ENCODE results near the gene FOXP3. TPM values are rescaled to one million over a fixed set of nuclear protein-coding genes. Genes with fewer than 3 reads are reported as not detected.

FOXP3 gene
- total and polyA plus RNA-seq, 5 donors: 0.05 to 0.28 (median 0.09) TPM; not detected in 2

Other genes starting within 250 kb of the FOXP3 start
- 10 to 100 TPM; 26.4 to 37.8 (median 28.3) TPM for gene TFE3, start 221.4 kb downstream of the FOXP3 start, total RNA-seq
- 21.4 TPM for gene TFE3, start 221.4 kb downstream of the FOXP3 start, polyA plus RNA-seq
- 1 to 10 TPM; 1.6 to 2.7 (median 1.9) TPM for gene CCDC120, start 205.7 kb downstream of the FOXP3 start, total RNA-seq
- 1.2 TPM for gene CCDC120, start 205.7 kb downstream of the FOXP3 start, polyA plus RNA-seq
- gene PRAF2, start 190.7 kb downstream of the FOXP3 start, total RNA-seq: 10 to 100 TPM; 14.2 to 20.2 (median 17.6) TPM
- 23.4 TPM for gene PRAF2, start 190.7 kb downstream of the FOXP3 start, polyA plus RNA-seq
- 10 to 100 TPM; 70.0 to 81.1 (median 79.8) TPM for gene WDR45, start 184.8 kb downstream of the FOXP3 start, total RNA-seq
- gene WDR45, start 184.8 kb downstream of the FOXP3 start, polyA plus RNA-seq: 82.5 TPM
- gene GPKOW, start 141.0 kb downstream of the FOXP3 start, total RNA-seq: 10 to 100 TPM; 17.4 to 20.1 (median 18.1) TPM
- 14.2 TPM for gene GPKOW, start 141.0 kb downstream of the FOXP3 start, polyA plus RNA-seq
- 10 to 100 TPM in 3 of 4 donors, 1 to 10 TPM in 1; 9.0 to 16.6 (median 15.4) TPM for gene MAGIX, start 102.0 kb downstream of the FOXP3 start, total RNA-seq
- 16.5 TPM for gene MAGIX, start 102.0 kb downstream of the FOXP3 start, polyA plus RNA-seq
- gene PLP2, start 92.8 kb downstream of the FOXP3 start, total RNA-seq: 10 to 100 TPM; 83.0 to 96.4 (median 87.0) TPM
- 89.0 TPM for gene PLP2, start 92.8 kb downstream of the FOXP3 start, polyA plus RNA-seq
- gene PRICKLE3, start 78.3 kb downstream of the FOXP3 start, total RNA-seq: 10 to 100 TPM in 3 of 4 donors, 1 to 10 TPM in 1; 9.0 to 12.1 (median 11.0) TPM
- 8.5 TPM for gene PRICKLE3, start 78.3 kb downstream of the FOXP3 start, polyA plus RNA-seq
- 1 to 10 TPM; 2.1 to 3.1 (median 2.4) TPM for gene SYP, start 64.5 kb downstream of the FOXP3 start, total RNA-seq
- gene SYP, start 64.5 kb downstream of the FOXP3 start, polyA plus RNA-seq: 3.0 TPM
- gene CACNA1F, start 31.4 kb downstream of the FOXP3 start, total RNA-seq: under 1 TPM; 0.17 to 0.78 (median 0.19) TPM
- 0.09 TPM for gene CACNA1F, start 31.4 kb downstream of the FOXP3 start, polyA plus RNA-seq
- 10 to 100 TPM in 3 of 4 donors, 1 to 10 TPM in 1; 9.2 to 13.7 (median 12.2) TPM for gene CCDC22, start 29.2 kb downstream of the FOXP3 start, total RNA-seq
- gene CCDC22, start 29.2 kb downstream of the FOXP3 start, polyA plus RNA-seq: 8.5 TPM
- gene PPP1R3F, start 5.1 kb upstream of the FOXP3 start, total RNA-seq: 10 to 100 TPM; 23.8 to 29.3 (median 25.5) TPM
- 23.5 TPM for gene PPP1R3F, start 5.1 kb upstream of the FOXP3 start, polyA plus RNA-seq
- not detected for gene GAGE10, start 38.9 kb upstream of the FOXP3 start, total RNA-seq
- not detected for gene GAGE10, start 38.9 kb upstream of the FOXP3 start, polyA plus RNA-seq
- gene GAGE12J, start 57.3 kb upstream of the FOXP3 start, total RNA-seq: not detected
- not detected for gene GAGE12J, start 57.3 kb upstream of the FOXP3 start, polyA plus RNA-seq
- not detected for gene GAGE13, start 66.9 kb upstream of the FOXP3 start, total RNA-seq
- gene GAGE13, start 66.9 kb upstream of the FOXP3 start, polyA plus RNA-seq: not detected